GM19468 (cell line): ENCODE measurements around the gene MIOX.
"Not testable (repeated sequence)": the region's sequence is repeated elsewhere in the genome, so short reads cannot be mapped to it uniquely, and the experiment has no call there.

ENCODE experiments used
- ATAC-seq: cut with Tn5 transposase; IDR thresholded peaks from one replicate; pipeline ENCODE4 v1.9.1; 2021; ENCODE audit warnings: mild to moderate bottlenecking, moderate library complexity, moderate number of reproducible peaks; ENCODE audit not compliant: unreplicated experiment; ENCODE audit errors: extremely low read depth

Gene MIOX

DNA sequence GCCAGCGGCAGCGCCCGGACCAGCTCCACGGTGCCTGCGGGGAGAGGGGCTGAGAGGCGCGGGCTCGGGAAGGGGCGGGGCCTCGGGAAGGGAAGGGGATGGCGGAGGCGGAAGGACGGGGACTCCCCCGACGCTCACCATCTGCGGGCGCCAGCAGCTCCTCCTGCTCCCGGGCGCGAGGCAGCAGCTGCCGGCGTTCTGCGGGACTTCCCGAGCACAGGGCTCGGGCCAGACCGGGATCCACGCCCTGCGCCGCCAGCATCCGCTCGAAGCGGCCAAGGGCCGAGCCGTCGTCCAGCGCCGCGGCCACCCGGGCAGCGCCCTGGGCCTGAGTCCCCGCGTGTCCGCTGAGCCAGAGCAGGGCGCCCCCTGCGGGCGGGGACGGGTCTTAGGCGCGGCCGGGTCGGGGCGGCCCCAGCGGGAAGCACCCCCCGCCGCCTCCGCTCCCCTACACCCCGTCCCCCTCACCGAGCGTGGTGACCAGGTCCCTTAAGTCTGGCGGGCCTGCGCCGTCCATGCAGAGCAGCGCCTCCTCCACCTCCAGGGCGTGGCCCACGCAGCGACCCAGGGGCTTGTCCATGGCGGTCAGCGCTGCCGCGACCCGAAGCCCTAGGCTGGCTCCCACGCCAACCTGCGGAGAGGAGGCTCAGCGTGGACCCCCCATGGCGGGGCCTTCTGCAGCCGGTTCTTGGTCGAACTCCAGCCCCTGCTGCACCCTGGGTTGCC, 39.6 kb downstream of the MIOX start:
- peak; percentile 2 for ATAC-seq

DNA sequence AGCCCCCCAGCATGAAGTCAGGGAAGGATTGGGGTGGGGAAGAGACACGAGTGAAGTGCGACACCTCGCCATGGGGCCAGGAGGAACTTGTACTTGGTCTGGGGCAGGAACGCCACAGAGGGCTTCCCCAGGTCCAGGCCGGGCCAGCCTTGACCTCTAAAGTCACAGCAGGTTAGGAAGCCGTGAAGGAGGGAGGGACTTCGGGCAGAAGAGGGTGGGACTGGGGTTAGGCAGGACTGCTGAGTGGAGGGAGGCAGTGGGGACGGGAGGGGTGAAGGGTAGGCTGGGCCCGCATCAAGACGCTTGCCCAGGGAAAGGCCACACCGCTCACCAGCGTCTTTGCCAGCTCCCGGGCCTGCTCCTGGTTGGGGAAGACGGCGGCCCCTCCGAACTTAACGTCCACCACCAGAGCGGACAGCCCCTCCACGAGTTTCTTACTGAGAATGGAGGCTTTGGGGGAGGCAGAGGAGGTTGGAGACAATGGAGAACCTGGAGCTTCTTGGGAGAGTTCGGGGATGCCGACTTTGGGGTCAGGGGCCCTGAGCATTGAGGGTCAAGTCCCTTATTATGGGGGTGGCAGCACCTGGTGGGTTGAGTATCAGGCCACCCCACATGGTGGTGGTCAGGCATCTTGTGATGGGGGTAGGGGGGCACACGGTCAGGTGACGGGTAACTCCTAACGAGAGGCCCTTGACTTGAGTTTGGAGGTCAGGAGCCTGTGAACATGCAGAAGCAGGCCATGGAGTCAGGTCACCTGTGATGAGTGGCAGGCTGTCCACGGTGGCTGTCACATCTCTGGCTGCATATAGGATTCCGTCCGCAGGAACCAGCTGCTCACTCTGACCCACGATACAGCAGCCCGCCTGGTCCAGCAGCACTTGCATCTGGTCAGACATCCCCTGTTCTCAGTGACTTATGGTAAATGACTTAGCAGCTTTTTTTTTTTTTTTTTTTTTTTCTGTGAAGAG, 40.5 kb downstream of the MIOX start:
- ATAC-seq, result no peak

DNA sequence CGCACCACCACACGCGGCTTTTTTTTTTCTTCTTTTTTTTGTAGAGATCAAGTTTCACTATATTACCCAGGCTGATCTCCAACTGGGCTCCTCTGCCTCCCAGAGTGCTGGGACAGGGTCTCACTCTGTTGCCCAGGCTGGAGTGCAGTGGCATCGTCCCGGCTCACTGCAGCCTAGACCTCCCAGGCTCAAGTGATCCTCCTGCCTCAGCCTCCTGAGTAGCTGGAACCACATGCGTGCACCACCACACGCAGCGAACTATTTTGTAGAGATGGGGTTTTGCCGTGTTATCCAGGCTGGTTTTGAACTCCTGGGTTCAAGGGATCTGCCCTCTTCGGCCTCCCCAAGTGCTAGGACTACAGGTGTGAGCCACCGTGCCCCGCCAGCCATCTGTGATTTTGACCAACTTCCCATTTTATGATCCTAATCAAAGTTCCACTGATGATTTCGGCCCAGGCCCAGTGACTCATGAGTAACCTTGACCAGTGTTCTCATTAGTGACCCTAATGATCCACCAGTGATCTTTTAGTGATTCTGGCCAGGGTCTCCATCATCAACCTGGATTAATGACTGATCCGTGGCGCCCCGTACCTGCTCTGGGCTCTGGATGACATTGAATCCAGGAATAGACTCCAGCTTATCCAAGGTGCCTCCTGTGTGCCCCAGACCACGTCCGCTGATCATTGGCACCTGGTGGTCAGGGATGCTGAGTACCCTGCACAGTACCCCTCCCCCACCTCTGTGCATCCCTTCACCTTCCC, 41.4 kb downstream of the MIOX start:
- no peak for ATAC-seq

DNA sequence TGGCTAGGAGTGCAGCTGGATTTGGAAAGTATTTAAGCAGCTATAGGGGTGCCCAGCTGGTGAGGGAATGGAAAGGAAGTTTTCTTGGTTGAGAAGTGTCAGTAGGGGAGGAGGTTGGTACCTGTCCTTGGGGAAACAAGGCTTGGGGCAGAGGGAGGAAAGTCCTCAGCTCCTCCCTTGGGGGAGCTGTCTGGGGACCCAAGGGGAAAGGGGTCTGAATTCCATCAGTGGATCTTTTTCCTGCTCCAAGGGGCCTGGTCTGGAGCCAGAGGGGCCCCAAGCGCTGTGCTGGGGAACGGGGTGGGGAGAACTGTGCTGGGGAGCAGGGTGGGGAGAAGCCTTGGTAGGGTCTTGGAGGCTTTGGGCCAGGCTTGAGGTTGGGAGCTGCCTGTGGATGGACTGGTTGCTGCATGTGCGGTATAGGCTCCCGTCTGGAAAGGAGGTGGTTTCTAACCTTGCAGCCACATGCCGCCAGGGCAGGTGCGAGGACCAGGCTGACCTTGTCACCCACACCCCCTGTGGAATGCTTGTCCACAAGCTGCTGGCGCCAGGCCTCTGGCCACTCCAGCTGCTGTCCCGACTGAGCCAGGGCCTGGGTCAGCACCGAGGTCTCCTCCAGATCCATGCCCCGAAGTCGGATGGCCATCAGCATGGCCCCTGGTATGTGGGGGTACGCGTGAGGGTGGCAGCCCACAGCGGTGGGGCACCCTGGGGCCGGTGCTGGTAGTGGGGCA, 42.2 kb downstream of the MIOX start:
- no peak for ATAC-seq

DNA sequence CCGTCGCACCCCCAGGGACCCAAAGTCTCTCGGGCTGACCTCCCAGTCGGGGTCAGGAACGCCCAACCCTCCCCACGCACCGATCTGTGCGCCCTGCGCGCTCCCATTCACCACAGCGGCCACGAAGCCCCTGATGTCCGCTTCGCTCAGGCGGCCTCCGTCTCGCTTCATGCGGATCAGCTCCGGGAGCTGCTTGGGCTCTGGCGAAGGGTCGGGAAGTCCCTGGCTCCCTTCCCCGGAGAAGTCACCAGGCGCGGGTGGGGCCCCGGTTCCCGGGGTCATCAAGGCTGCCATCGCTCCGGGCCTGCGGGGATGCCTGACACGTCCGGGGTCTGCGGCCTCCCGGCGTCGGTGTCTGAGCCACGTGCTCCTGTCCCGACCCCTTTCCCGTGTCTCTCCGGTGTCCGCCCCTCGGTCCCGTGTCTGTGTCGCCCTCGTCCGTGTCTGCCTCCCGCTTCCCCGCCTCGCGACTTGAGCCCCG, 42.8 kb downstream of the MIOX start:
- ATAC-seq, result no peak

DNA sequence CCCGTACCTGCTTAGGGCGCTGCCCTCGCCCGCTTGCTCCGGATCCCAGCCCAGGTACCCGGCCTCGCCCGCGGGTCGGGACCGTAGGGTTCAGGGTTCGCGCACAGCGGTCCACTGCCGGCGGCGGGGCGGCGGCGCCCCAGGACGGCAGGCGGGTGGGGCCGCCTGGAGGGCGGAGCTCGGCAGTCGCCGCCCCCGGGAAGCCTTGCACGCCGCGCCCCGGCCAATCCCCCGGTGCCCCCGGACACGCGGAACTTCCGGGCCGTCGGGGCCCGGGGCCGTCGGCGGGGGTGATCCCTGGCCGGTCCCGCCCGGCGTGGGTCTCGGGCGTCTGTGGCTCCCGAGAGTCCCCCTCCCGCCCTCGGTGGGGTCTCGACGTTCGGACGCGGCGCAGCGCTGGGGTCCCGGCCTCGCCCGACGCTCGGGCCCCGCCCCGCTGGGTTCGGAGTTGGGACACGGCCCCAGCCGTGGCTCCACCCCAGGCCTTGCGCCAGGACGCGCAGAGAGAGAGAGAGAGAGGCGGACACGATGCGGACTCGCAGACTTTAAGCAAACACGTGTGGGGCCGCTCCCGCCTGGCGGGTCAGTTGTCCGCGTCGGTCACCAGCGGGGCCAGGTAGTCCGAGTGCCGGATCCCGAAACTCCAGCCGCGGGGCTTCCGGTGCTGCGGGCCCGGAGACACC, 43.4 kb downstream of the MIOX start, which contains the start of gene TYMP:
TSS of gene TYMP (minus strand) at position 116 of the 683 bp plus-strand sequence. CDS start 303 bp downstream, outside the sequence.
- no peak for ATAC-seq

DNA sequence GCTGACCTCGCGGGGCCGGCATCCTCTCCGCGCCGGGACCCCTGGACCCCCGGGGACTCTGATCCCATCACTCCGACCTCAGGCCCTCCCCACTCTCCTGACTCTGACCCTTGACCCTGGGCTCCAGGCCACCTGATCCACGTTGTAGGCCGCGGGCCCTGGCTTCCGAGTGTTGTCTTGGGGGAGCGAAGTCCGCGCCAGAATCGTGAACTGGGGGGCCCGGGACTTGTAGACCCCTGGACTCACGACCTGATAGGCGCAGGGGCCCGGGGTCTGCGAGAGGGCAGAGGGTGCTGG, 43.9 kb downstream of the MIOX start:
- ATAC-seq, result no peak

DNA sequence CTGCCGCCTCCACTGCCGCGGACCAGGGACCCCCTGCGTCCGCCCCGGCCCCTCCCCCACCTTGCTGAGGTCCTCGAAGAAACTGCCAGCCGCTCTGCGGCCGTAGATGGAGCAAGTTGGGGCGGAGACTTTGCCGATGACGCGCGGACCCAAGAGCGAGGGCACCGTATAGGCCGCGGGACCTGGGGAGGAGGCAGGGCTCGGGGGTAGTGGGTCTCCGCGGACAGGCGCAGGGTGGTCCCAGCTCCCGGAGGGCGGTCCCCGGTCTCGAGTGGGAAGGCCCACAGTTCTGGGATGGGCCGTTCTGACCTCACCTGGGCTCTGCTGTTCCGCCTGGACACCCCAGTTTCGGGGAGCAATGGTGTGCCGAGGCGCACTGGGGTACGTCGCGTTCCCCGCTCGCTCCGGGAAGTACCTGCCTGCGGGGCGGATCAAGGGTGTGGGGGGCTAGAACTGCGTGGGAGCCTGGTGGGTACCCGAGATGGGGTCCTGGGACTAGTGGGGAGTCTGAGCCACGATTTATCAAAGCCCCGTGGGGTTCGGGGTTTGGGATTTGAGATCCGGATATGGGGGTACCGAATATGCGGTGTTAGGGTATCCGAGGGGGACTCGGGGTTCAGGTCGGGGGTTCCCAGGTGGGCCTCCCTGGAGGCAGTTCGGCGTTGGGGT, 44.4 kb downstream of the MIOX start:
- no peak for ATAC-seq

DNA sequence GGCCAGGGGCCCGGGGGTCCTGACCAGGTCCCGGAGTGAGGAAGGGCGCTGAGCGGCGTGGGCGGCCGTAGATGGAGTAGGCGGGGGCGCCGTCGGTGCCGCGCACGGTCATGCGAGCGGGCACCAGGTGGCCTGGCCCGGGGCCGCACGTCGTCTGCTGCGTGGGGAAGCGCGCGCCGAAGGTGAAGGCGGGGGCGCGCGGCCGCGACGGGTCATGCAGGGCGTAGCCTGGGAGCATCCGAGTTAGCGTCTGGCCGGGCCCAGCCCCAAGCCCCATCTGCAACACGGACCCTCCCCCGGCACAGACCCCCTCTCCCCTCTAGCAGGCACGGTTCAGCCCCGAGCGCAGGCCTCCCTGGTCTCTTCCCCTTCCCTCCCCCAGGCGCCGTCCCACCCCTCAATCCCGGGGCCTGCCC, 44.9 kb downstream of the MIOX start:
- ATAC-seq, result no peak

DNA sequence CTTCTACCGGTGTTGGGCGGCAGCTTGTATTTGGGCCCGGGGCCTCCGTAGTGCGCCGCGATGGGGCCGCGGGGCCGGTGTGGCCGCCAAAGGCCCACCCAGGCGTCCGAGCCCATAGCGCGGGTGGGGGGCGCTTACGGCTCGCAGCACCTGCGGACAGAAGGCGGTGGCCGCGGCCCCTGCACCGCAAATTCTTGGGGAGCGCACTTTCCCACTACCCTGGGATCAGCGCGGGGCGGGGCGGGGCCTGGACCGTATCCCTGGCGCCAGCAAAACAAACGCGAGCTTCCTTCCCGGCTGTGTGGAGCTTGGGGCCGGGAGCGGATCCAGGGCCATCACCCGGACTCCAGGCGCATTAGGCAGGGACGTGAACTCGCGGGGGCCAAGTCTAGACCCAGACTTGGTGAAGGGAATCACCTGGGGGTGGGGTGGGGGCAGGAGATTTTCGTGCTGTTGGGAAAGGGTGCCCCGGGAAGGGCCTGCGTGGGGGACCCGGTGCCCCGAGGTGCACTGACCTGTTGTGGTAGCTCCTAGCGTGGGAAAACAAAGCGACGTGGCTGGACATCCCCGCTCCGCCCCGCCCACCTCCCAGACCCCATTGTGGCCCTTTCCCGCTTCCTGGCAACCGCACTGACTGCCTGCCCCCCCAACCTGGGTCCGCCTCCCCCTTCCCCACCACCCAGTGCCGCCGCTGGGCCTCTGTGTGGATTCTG, 45.5 kb downstream of the MIOX start:
- no peak for ATAC-seq

DNA sequence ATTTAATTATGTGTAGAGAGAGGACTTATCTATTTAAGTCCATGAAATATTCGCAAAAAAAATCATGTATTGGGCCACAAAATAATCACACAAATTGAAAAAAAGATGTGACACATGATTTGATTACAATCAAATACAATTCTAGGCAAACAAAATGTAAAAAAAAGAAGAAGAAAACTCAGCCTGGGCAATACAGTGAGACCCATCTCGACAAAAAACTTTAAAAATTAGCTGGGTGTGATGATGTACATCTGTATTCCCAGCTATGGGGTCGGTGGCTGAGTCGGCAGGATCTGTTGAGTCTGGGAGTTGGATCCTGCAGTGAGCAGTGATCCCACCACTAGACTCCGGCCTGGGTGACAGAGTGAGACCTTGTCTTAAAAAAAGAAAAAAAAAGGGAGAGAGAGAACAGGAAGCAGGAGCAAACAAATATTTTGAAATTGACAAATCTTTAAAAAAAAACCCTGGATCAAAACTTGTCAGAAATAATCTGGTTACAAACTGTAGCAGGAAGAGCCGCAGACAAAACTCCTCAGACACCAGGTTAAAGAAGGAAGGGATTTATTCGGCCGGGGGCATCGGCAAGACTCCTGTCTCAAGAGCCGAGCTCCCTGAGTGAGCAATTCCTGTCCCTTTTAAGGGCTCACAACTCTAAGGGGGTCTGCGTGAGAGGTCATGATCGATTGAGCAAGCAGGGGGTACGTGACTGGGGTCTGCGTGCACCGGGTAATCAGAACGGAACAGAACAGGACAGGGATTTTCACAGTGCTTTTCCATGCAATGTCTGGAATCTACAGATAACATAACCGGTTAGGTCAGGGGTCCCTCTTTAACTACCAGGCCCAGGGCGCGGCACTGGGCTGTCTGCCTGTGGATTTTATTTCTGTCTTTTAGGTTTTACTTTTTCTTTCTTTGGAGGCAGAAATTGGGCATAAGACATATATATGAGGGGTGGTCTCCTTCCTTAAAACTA, 46.5 kb downstream of the MIOX start:
- no peak for ATAC-seq

DNA sequence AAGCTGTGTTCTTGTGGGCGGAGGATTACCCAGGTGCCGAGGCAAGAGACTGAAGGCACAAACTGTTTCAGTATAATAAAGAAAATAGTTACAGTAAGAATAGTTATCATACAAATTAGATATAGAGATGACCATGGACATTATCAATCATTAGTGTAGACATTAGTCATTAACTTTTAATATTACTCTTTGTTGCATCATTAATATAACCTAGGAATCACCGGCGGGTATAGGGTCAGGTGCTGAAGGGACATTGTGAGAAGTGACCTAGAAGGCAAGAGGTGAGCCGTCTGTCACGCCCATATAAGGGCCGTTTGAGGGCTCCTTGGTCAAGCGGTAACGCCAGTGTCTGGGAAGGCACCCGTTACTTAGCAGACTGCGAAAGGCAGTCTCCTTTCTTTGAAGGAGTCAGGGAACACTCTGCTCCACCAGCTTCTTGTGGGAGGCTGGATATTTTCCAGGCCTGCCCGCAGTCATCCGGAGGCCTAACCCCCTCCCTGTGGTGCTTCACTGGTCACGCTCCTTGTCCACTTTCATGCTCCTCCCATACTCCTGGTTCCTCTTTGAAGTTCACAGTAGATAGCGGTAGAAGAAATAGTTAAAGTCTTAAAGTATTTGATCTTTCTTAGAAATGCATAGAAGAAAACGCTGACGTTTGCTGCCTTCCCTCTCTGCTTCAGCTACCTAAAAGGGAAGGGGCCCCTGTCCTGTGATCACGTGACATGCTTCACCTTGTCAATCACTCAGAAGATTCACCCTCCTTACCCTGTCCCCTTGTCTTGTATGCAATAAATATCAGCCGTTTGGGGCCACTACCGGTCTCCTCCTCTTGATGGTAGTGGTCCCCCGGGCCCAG, 47.4 kb downstream of the MIOX start:
- not testable (repeated sequence) for ATAC-seq

DNA sequence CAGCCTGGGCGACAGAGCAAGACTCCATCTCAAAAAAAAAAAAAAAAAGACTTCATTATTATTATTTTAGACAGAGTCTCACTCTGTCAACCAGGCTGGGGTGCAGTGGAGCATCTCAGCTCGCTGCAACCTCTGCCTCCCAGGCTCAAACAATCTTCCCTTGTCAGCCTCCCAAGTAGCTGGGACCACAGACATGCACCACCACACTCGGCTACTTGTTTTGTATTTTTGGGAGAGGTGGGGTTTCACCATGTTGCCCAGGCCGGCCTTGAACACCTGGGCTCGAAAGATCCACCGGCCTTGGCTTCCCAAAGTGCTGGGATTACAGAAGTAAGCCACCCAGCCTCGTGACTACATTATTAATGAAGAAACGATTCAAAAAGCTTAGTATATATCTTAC, 48.5 kb downstream of the MIOX start:
- ATAC-seq, result no peak

DNA sequence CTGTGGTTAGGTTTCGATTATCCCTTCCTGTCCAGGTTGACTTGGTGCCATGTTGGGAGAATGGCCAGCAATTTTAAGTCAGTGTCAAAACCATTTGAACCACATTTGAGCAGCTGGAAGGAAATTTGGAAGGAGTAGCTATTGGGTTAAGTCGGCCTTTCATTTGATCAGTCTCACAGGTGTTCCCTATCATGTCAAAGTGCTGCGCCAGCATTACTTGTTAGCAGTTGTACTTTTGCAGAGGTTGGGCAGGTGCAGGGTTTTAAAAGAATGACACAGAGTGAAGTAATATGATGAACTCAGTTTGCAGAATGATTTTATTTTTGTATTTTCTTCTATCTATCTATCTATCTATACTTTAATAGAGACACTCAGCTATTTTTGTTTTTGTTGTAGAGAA, 49.6 kb downstream of the MIOX start:
- ATAC-seq, result no peak

DNA sequence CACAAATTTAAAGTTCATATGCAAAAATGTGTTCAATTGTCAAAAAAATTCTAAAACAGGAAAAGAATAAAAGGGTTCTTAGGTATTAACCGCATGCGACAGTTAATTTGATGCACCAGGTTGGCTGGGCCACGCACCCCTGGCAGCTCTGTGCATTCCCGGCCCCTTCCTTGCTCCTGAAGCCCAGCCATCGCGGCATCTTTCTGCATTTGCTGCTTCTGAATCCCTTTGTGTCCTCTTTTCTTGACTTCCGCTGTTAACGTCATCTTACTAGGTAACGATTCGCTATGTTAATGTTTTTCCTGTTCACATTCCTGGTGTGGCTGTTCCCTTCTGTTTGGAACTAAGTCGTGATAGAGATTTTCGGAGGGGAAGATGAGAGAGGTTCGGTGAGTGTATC, 51.1 kb downstream of the MIOX start:
- no peak for ATAC-seq
